CD4-positive, alpha-beta T cell treated with Interleukin-17A for 1 hour (primary cell): ENCODE results near the gene LLGL2.
A peak's percentile ranks its signal among the peaks of the same experiment; 100 is the strongest.
"Not testable (repeated sequence)": the region's sequence is repeated elsewhere in the genome, so short reads cannot be mapped to it uniquely, and the experiment has no call there.

Experiments used
- DNase-seq: peaks from one replicate; pipeline ENCODE4 v3.0.0-alpha.2; 2020

LLGL2 gene

GRCh38 chr17:75524970-75525805 is at the start of gene LLGL2:
Gene LLGL2, plus strand, starts transcription at chr17:75525697. Its CDS starts 17,730 bp downstream, at chr17:75543427.
- peak; percentile 88 for DNase-seq

GRCh38 chr17:75475851-75476250 is 49.6 kb upstream of the LLGL2 start:
- no peak for DNase-seq

- no peak for DNase-seq
These were observed 49.2 kb upstream of the LLGL2 start for GRCh38 chr17:75476271-75476671.

GRCh38 chr17:75476752-75477489 is 48.6 kb upstream of the LLGL2 start:
- DNase-seq = no peak

- not testable (repeated sequence) for DNase-seq
These were observed 48.0 kb upstream of the LLGL2 start for GRCh38 chr17:75477490-75477862.

GRCh38 chr17:75478508-75478907 is 47.0 kb upstream of the LLGL2 start:
- DNase-seq = no peak

- no peak for DNase-seq
These were observed 45.2 kb upstream of the LLGL2 start for GRCh38 chr17:75480281-75480680.

- DNase-seq = no peak
These were observed 44.1 kb upstream of the LLGL2 start for GRCh38 chr17:75481194-75482068.

GRCh38 chr17:75482098-75482942 is 43.2 kb upstream of the LLGL2 start:
- no peak for DNase-seq

- DNase-seq = no peak
These were observed 39.8 kb upstream of the LLGL2 start for GRCh38 chr17:75485688-75486087.

GRCh38 chr17:75486151-75486550 is 39.3 kb upstream of the LLGL2 start:
- DNase-seq = no peak

GRCh38 chr17:75486951-75487350 is 38.5 kb upstream of the LLGL2 start:
- DNase-seq = no peak

- peak; percentile 55 for DNase-seq
These were observed 38.0 kb upstream of the LLGL2 start for GRCh38 chr17:75487351-75488070.

GRCh38 chr17:75488693-75489510 is 36.6 kb upstream of the LLGL2 start:
- DNase-seq = no peak

GRCh38 chr17:75489511-75489955 is 36.0 kb upstream of the LLGL2 start:
- no peak for DNase-seq

GRCh38 chr17:75490173-75490743 is 35.2 kb upstream of the LLGL2 start:
- DNase-seq = no peak

GRCh38 chr17:75490953-75491649 is 34.4 kb upstream of the LLGL2 start:
- DNase-seq = no peak

- DNase-seq = no peak
These were observed 33.8 kb upstream of the LLGL2 start for GRCh38 chr17:75491680-75492079.

GRCh38 chr17:75492555-75493168 is 32.8 kb upstream of the LLGL2 start:
- DNase-seq = no peak
